HepG2 (cell line): Measurements from ENCODE around the gene RREB1. TPM values are rescaled to one million over a fixed set of nuclear protein-coding genes. Genes with fewer than 3 reads are reported as not detected.

Source experiments
- ARNT2 ChIP-seq: sonication (generic); formaldehyde crosslinking; IDR thresholded peaks from 2 replicates; pipeline ENCODE4 v1.8.0; 2022; ENCODE audit warnings: mild to moderate bottlenecking, low read depth, missing genetic modification reagents, moderate library complexity
- ATAD3A ChIP-seq: sonication (generic); formaldehyde crosslinking; IDR thresholded peaks from 2 replicates; pipeline ENCODE4 v1.4.0; 2020; ENCODE audit warnings: missing genetic modification reagents
- CBFB ChIP-seq: sonication (generic); formaldehyde crosslinking; IDR thresholded peaks from 2 replicates; pipeline ENCODE4 v1.4.0; 2020; ENCODE audit warnings: missing genetic modification reagents
- CHD2 ChIP-seq: IDR thresholded peaks from 2 replicates; pipeline ENCODE4 v1.6.1; 2011; ENCODE audit warnings: low read depth, low read length, improper control_type of control experiment
- ELF1 ChIP-seq: sonication (generic); formaldehyde crosslinking; IDR thresholded peaks from 2 replicates; pipeline ENCODE4 v1.4.0; 2020; ENCODE audit warnings: missing genetic modification reagents
- FOXK2 ChIP-seq: fragments of 450-650 bp; IDR thresholded peaks from 2 replicates; pipeline ENCODE4 v1.6.1; 2016
- HDAC6 ChIP-seq: fragments of 200-600 bp; sonication (generic); IDR thresholded peaks from 2 replicates; pipeline ENCODE4 v1.7.0; 2017; ENCODE audit warnings: mild to moderate bottlenecking, antibody characterized with exemption, low read length, low read depth
- HNRNPL ChIP-seq: fragments of 200-400 bp; formaldehyde crosslinking; IDR thresholded peaks from 2 replicates; pipeline ENCODE4 v1.6.1; 2017; ENCODE audit warnings: mild to moderate bottlenecking, low read depth, low read length
- HNRNPUL1 ChIP-seq: fragments of 200-400 bp; formaldehyde crosslinking; IDR thresholded peaks from 2 replicates; pipeline ENCODE4 v1.6.1; 2017; ENCODE audit warnings: low read depth, mild to moderate bottlenecking, low read length, moderate library complexity
- JUN ChIP-seq: sonication (generic); formaldehyde crosslinking; IDR thresholded peaks from 2 replicates; pipeline ENCODE4 v1.4.0; 2020; ENCODE audit warnings: mild to moderate bottlenecking, missing genetic modification reagents
- MAF1 ChIP-seq: sonication (generic); formaldehyde crosslinking; IDR thresholded peaks from 2 replicates; pipeline ENCODE4 v1.5.0; 2020; ENCODE audit warnings: missing genetic modification reagents, borderline replicate concordance
- NPAS2 ChIP-seq: sonication (generic); formaldehyde crosslinking; IDR thresholded peaks from 2 replicates; pipeline ENCODE4 v1.8.0; 2022; ENCODE audit warnings: mild to moderate bottlenecking, missing genetic modification reagents, borderline replicate concordance
- PAX8 ChIP-seq: sonication (generic); formaldehyde crosslinking; IDR thresholded peaks from 2 replicates; pipeline ENCODE4 v1.8.0; 2022; ENCODE audit warnings: mild to moderate bottlenecking, missing genetic modification reagents, borderline replicate concordance
- PHF20 ChIP-seq: sonication (generic); formaldehyde crosslinking; IDR thresholded peaks from 2 replicates; pipeline ENCODE4 v1.5.0; 2020; ENCODE audit warnings: mild to moderate bottlenecking, missing genetic modification reagents
- PPARG ChIP-seq: conservative IDR thresholded peaks from 2 replicates; pipeline ENCODE4 v1.6.1; 2016; ENCODE audit warnings: missing biosample characterization, missing genetic modification reagents
- PRMT3 ChIP-seq: sonication (generic); formaldehyde crosslinking; IDR thresholded peaks from 2 replicates; pipeline ENCODE4 v1.8.1; 2022; ENCODE audit warnings: low read depth, mild to moderate bottlenecking, moderate library complexity, missing genetic modification reagents, borderline replicate concordance
- RFX5 ChIP-seq: IDR thresholded peaks from 2 replicates; pipeline ENCODE4 v1.6.1; 2011; ENCODE audit warnings: low read depth, low read length, improper control_type of control experiment
- SIN3A ChIP-seq: IDR thresholded peaks from 2 replicates; pipeline ENCODE4 v1.6.1; 2011; ENCODE audit warnings: low read depth, mild to moderate bottlenecking, control low read depth, low read length, borderline replicate concordance
- SMARCC2 ChIP-seq: fragments of 450-650 bp; IDR thresholded peaks from 2 replicates; pipeline ENCODE4 v1.6.1; 2017; ENCODE audit warnings: antibody characterized with exemption, mild to moderate bottlenecking
- SMYD3 ChIP-seq: sonication (generic); formaldehyde crosslinking; IDR thresholded peaks from 2 replicates; pipeline ENCODE4 v1.8.1; 2023; ENCODE audit warnings: mild to moderate bottlenecking, missing genetic modification reagents
- U2AF1 ChIP-seq: fragments of 200-400 bp; formaldehyde crosslinking; optimal IDR thresholded peaks from 2 replicates; pipeline ENCODE3; 2017; ENCODE audit warnings: mild to moderate bottlenecking, low read depth, low read length
- ZKSCAN1 ChIP-seq: fragments of 150-350 bp; IDR thresholded peaks from 2 replicates; pipeline ENCODE4 v1.6.1; 2014; ENCODE audit warnings: low read length
- ZNF121 ChIP-seq: sonication (generic); formaldehyde crosslinking; IDR thresholded peaks from 2 replicates; pipeline ENCODE4 v1.5.0; 2020; ENCODE audit warnings: mild to moderate bottlenecking, missing genetic modification reagents
- ZNF557 ChIP-seq: sonication (generic); formaldehyde crosslinking; IDR thresholded peaks from 2 replicates; pipeline ENCODE4 v1.4.0; 2020; ENCODE audit warnings: missing genetic modification reagents
- ZNF792 ChIP-seq: IDR thresholded peaks from 2 replicates; pipeline ENCODE4 v1.6.1; 2016
- polyA plus RNA-seq, 8 experiments: library from polyadenylated mRNA; depleted of rRNA in 3 of 8; stranded (reverse) in 7 of 8; unstranded in 1 of 8; fragments of >200 nt; fragmentation: Illumina TruSeq in 4 of 8; extraction: Trizol in 4 of 8; gene quantifications; 2 replicates each; pipeline versions ENCODE4 v1.2.1 to v1.2.3, GENCODE V29; 2011 to 2016; ENCODE audit warnings: low read depth in 4 of 8, missing spikeins in 1 of 8, mixed read lengths in 1 of 8; ENCODE audit not compliant: insufficient read depth in 1 of 8
- total RNA-seq, 5 experiments: library from RNA; depleted of rRNA; stranded (reverse); fragments of >200 nt; fragmentation: Illumina TruSeq; extraction: Trizol; gene quantifications; 2 replicates each; pipeline ENCODE4 v1.2.3, GENCODE V29; 2016; ENCODE audit warnings: low read depth in 1 of 5
- TF ChIP-seq, protein P1 (sequence below): sonication (generic); formaldehyde crosslinking; IDR thresholded peaks from 2 replicates; pipeline ENCODE4 v1.4.0; 2020; ENCODE audit warnings: mild to moderate bottlenecking, missing genetic modification reagents
- TF ChIP-seq, protein P2 (sequence below): sonication (generic); formaldehyde crosslinking; IDR thresholded peaks from 2 replicates; pipeline ENCODE4 v1.4.0; 2020; ENCODE audit warnings: mild to moderate bottlenecking, missing genetic modification reagents

The RREB1 gene
- total and polyA plus RNA-seq, 2 of the 13 experiments (the other 11 are each of a cell fraction or from before 2014, with no cell fraction given) = 6.1 to 23.2 TPM

- TF ChIP-seq NPAS2 (CRISPR knock-in tag) = no peak
- TF ChIP-seq SMYD3 (CRISPR knock-in tag) = no peak
- TF ChIP-seq HNRNPUL1 = no peak
- peak; percentile 60; the same call in 1 of the 2 replicates for TF ChIP-seq ARNT2 (CRISPR knock-in tag)
- no peak for TF ChIP-seq RFX5
- no peak for TF ChIP-seq MAF1 (CRISPR knock-in tag)
- no peak for TF ChIP-seq HDAC6
- no peak for TF ChIP-seq SMARCC2
- no peak for TF ChIP-seq ZKSCAN1
- TF ChIP-seq, protein P1, sequence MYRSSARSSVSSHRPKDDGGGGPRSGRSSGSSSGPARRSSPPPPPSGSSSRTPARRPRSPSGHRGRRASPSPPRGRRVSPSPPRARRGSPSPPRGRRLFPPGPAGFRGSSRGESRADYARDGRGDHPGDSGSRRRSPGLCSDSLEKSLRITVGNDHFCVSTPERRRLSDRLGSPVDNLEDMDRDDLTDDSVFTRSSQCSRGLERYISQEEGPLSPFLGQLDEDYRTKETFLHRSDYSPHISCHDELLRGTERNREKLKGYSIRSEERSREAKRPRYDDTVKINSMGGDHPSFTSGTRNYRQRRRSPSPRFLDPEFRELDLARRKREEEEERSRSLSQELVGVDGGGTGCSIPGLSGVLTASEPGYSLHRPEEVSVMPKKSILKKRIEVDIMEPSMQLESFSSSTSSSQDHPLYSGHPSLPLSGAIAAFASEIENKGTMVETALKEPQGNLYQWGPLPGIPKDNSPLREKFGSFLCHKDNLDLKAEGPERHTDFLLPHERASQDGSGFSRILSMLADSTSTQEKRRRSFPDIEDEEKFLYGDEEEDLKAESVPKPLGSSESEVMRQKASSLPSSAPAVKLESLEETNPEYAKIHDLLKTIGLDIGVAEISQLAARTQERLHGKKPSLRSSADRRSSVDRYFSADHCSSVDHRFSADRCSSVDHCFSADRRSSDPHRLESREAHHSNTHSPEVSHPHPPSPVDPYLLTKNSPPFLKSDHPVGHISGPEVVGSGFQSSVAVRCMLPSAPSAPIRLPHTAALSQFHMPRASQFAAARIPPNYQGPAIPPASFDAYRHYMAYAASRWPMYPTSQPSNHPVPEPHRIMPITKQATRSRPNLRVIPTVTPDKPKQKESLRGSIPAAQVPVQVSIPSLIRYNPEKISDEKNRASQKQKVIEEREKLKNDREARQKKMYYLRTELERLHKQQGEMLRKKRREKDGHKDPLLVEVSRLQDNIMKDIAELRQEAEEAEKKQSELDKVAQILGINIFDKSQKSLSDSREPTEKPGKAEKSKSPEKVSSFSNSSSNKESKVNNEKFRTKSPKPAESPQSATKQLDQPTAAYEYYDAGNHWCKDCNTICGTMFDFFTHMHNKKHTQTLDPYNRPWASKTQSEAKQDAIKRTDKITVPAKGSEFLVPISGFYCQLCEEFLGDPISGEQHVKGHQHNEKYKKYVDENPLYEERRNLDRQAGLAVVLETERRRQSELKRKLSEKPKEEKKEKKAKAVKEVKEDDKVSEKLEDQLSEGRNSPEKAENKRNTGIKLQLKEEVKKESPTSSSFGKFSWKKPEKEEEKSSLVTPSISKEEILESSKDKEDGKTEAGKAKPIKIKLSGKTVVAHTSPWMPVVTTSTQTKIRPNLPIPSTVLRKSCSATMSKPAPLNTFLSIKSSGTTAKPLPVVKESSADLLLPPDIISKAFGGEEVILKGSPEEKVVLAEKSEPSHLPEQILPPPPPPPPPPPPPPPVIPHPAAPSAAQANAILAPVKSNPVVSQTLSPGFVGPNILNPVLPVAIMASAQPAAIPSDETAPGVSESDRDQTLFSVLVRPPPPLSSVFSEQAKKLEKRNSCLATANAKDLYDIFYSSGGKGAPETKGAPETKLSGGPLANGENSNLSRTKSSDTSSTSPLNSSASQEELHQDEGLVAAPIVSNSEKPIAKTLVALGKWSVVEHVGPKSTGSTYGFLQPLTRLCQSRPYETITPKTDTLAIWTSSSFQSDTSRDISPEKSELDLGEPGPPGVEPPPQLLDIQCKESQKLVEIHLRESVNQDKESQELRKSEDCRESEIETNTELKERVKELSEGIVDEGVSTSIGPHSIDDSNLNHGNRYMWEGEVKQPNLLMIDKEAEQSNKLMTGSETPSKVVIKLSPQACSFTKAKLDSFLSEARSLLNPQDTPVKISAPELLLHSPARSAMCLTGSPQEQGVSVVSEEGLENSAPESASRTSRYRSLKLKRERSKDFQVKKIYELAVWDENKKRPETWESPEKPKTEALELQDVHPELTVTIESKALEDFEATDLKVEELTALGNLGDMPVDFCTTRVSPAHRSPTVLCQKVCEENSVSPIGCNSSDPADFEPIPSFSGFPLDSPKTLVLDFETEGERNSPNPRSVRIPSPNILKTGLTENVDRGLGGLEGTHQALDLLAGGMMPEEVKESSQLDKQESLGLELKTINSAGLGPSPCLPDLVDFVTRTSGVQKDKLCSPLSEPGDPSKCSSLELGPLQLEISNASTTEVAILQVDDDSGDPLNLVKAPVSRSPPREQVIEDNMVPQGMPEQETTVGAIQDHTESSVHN (CRISPR knock-in tag) = no peak
- peak; percentile 67; the same call in 1 of the 2 replicates for TF ChIP-seq CBFB (CRISPR knock-in tag)
- TF ChIP-seq ZNF557 (CRISPR knock-in tag) = no peak
- TF ChIP-seq PPARG (CRISPR knock-in tag) = peak; percentile 79
- TF ChIP-seq ZNF792 = peak; percentile 87; the same call in 1 of the 2 replicates
- no peak for TF ChIP-seq PRMT3
- TF ChIP-seq PAX8 (CRISPR knock-in tag) = no peak
- 0 out of 2 replicates have a peak, but pooled peaks have one; percentile 10 for TF ChIP-seq ZNF121
- no peak for TF ChIP-seq CHD2
- peak; percentile 65; the same call in 1 of the 2 replicates for TF ChIP-seq JUN
- no peak for TF ChIP-seq ATAD3A (CRISPR knock-in tag)
- TF ChIP-seq ELF1 (CRISPR knock-in tag) = no peak
- TF ChIP-seq, protein P2, sequence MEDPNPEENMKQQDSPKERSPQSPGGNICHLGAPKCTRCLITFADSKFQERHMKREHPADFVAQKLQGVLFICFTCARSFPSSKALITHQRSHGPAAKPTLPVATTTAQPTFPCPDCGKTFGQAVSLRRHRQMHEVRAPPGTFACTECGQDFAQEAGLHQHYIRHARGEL (CRISPR knock-in tag) = no peak
- TF ChIP-seq PHF20 (CRISPR knock-in tag) = no peak
- TF ChIP-seq SIN3A = 0 out of 2 replicates have a peak, but pooled peaks have one; percentile 61
- TF ChIP-seq U2AF1 = no peak
- TF ChIP-seq FOXK2 = no peak
- TF ChIP-seq HNRNPL = no peak
Measured at GRCh38 chr6:7138921-7139358, 31.2 kb downstream of the RREB1 start (continued).
